Smooth muscle cell (in vitro differentiated cells): ENCODE results near the gene ATP5PO. TPM values are rescaled to one million over a fixed set of nuclear protein-coding genes. Genes with fewer than 3 reads are reported as not detected.

Source experiments
- DNase-seq: peaks from one replicate; lab custom pipeline; 2025; ENCODE audit not compliant: unreplicated experiment; lab: John Stamatoyannopoulos, UW
- H2AFZ ChIP-seq: fragments of 200-600 bp; sonication (generic); 2 replicates; pipeline ENCODE4 v1.6.0; 2016; ENCODE audit warnings: antibody characterized with exemption, low read depth, mild to moderate bottlenecking
- H3F3A ChIP-seq: fragments of 200-600 bp; sonication (generic); 2 replicates; pipeline ENCODE4 v1.6.0; 2017; ENCODE audit warnings: antibody characterized with exemption, low read depth
- H3K27ac ChIP-seq: fragments of 200-600 bp; sonication (generic); 2 replicates; pipeline ENCODE4 v1.5.1; 2016; ENCODE audit warnings: low read depth, mild to moderate bottlenecking
- H3K27me3 ChIP-seq: fragments of 200-600 bp; sonication (generic); 2 replicates; pipeline ENCODE4 v1.6.1; 2016; ENCODE audit warnings: low read depth, mild to moderate bottlenecking
- H3K36me3 ChIP-seq: fragments of 200-600 bp; sonication (generic); 2 replicates; pipeline ENCODE4 v1.5.1; 2016; ENCODE audit warnings: low read depth
- H3K4me1 ChIP-seq: fragments of 200-600 bp; sonication (generic); 2 replicates; pipeline ENCODE4 v1.5.1; 2016; ENCODE audit warnings: low read depth
- H3K4me2 ChIP-seq: fragments of 200-600 bp; sonication (generic); 2 replicates; pipeline ENCODE4 v1.6.0; 2016; ENCODE audit warnings: mild to moderate bottlenecking
- H3K4me3 ChIP-seq: fragments of 200-600 bp; sonication (generic); 2 replicates; pipeline ENCODE4 v1.5.1; 2016; ENCODE audit warnings: mild to moderate bottlenecking
- H3K79me2 ChIP-seq: fragments of 200-600 bp; sonication (generic); 2 replicates; pipeline ENCODE4 v1.6.0; 2016; ENCODE audit warnings: low read depth, mild to moderate bottlenecking
- H3K9ac ChIP-seq: fragments of 200-600 bp; sonication (generic); 2 replicates; pipeline ENCODE4 v1.6.0; 2016; ENCODE audit warnings: low read depth
- H3K9me3 ChIP-seq: fragments of 200-600 bp; sonication (generic); replicated peaks from 2 replicates; pipeline ENCODE4 v1.5.1; 2016; ENCODE audit warnings: low read depth
- H4K20me1 ChIP-seq: fragments of 200-600 bp; sonication (generic); 2 replicates; pipeline ENCODE4 v1.6.0; 2016; ENCODE audit warnings: low read depth
- CTCF ChIP-seq: fragments of 200-600 bp; sonication (generic); IDR thresholded peaks from 2 replicates; pipeline ENCODE4 v1.5.1; 2017; ENCODE audit warnings: borderline replicate concordance, mild to moderate bottlenecking, antibody characterized with exemption; ENCODE audit not compliant: insufficient read depth, poor library complexity, severe bottlenecking
- WGBS: methylation state at CpG from one replicate; pipeline ENCODE4 v1.1.7; 2016; ENCODE audit warnings: low lambda C conversion rate; 5-methylcytosine and 5-hydroxymethylcytosine counted together
- polyA plus RNA-seq: library from polyadenylated mRNA; unstranded; fragments of >200 nt; fragmentation: Nextera tagmentation; extraction: Ambion mirVana; gene quantifications from 2 replicates; pipeline ENCODE4 v1.2.1, GENCODE V29; 2016
- total RNA-seq: library from RNA; depleted of rRNA; stranded (reverse); fragments of >200 nt; gene quantifications from 2 replicates; pipeline ENCODE4 v1.2.3, GENCODE V29; 2014

The ATP5PO gene
- total and polyA plus RNA-seq, 2 experiments from 2014 or later = 226 to 363 TPM

GRCh38 chr21:33909756-33910155, 5.8 kb downstream of the ATP5PO start:
- WGBS = 66% methylated on average over 6 of the region's 6 CpGs
- H3K36me3 ChIP-seq = peaks cover 43% of the 10 kb centered on the region

GRCh38 chr21:33908760-33909159, 6.8 kb downstream of the ATP5PO start:
- no peaks in the 10 kb centered on the region for H3K4me1 ChIP-seq
- H3K27ac ChIP-seq = no peak overlapping the region
- H3K4me2 ChIP-seq = no peak overlapping the region
- no peak overlapping the region for H3K4me3 ChIP-seq
- no peak for TF ChIP-seq CTCF
- H3K9ac ChIP-seq = no peak overlapping the region
- peaks cover 12% of the 10 kb centered on the region for H4K20me1 ChIP-seq
- H3K9me3 ChIP-seq = no peaks in the 10 kb centered on the region
- H3K79me2 ChIP-seq = peaks cover 15% of the 10 kb centered on the region
- no peaks in the 10 kb centered on the region for H3K27me3 ChIP-seq
- WGBS = over 99% methylated on average over 6 of the region's 6 CpGs
- H3F3A ChIP-seq = peaks cover 6% of the 10 kb centered on the region
- no peak overlapping the region for H2AFZ ChIP-seq
- DNase-seq = no peak
- H3K36me3 ChIP-seq = peaks cover 43% of the 10 kb centered on the region

More at GRCh38 chr21:33909756-33910155, 5.8 kb downstream of the ATP5PO start:
- H3K4me1 ChIP-seq = peaks cover 6% of the 10 kb centered on the region
- no peak overlapping the region for H3K9ac ChIP-seq
- no peaks in the 10 kb centered on the region for H3F3A ChIP-seq
- H3K27ac ChIP-seq = no peak overlapping the region
- H2AFZ ChIP-seq = no peak overlapping the region
- H3K79me2 ChIP-seq = peaks cover 25% of the 10 kb centered on the region
- no peaks in the 10 kb centered on the region for H3K27me3 ChIP-seq
- no peaks in the 10 kb centered on the region for H3K9me3 ChIP-seq
- peaks cover 12% of the 10 kb centered on the region for H4K20me1 ChIP-seq
- no peak for DNase-seq
- no peak for TF ChIP-seq CTCF
- no peak overlapping the region for H3K4me2 ChIP-seq
- no peak overlapping the region for H3K4me3 ChIP-seq

GRCh38 chr21:33904041-33904440, 11.6 kb downstream of the ATP5PO start:
- H2AFZ ChIP-seq = no peak overlapping the region
- H3K27me3 ChIP-seq = no peaks in the 10 kb centered on the region
- H3K9ac ChIP-seq = no peak overlapping the region
- H4K20me1 ChIP-seq = no peaks in the 10 kb centered on the region
- H3K27ac ChIP-seq = no peak overlapping the region
- H3K79me2 ChIP-seq = no peaks in the 10 kb centered on the region
- no peaks in the 10 kb centered on the region for H3K4me1 ChIP-seq
- 88% methylated on average over 5 of the region's 5 CpGs for WGBS
- H3F3A ChIP-seq = peaks cover 14% of the 10 kb centered on the region
- no peak overlapping the region for H3K4me2 ChIP-seq
- TF ChIP-seq CTCF = no peak
- H3K36me3 ChIP-seq = peaks cover 22% of the 10 kb centered on the region
- no peak overlapping the region for H3K4me3 ChIP-seq
- no peaks in the 10 kb centered on the region for H3K9me3 ChIP-seq
- DNase-seq = no peak

GRCh38 chr21:33902349-33902748, 13.3 kb downstream of the ATP5PO start:
- Histone ChIP-seq H3F3A (peaks cover 14% of the 10 kb centered on the region), H3K4me1 (no peaks in the 10 kb centered on the region), H3K4me2 (no peak overlapping the region), H3K9me3 (no peaks in the 10 kb centered on the region), H3K79me2 (no peaks in the 10 kb centered on the region), H3K36me3 (peaks cover 14% of the 10 kb centered on the region), H4K20me1 (no peaks in the 10 kb centered on the region), H3K27me3 (no peaks in the 10 kb centered on the region), H3K27ac (no peak overlapping the region), H3K9ac (no peak overlapping the region), H3K4me3 (no peak overlapping the region), H2AFZ (no peak overlapping the region)
- no peak for DNase-seq
- 98% methylated on average over 6 of the region's 6 CpGs for WGBS
- TF ChIP-seq CTCF = no peak
